Stomach (tissue), 9 donors: Measurements from ENCODE around the gene NCKAP1. TPM values are rescaled to one million over a fixed set of nuclear protein-coding genes. Genes with fewer than 3 reads are reported as not detected.

Experiments
- DNase-seq, 2 donors: peaks; one replicate each; pipeline versions ENCODE4 v3.0.0 to v3.0.0-alpha.2; 2013 to 2019
- H3K27ac ChIP-seq, 5 donors: fragments of 200-600 bp in 4 of 5; sonication (generic) in 4 of 5; one replicate each; pipeline ENCODE4 v1.5.1; 2013 to 2019; ENCODE audit warnings: mild to moderate bottlenecking in 1 of 5, moderate library complexity in 1 of 5
- H3K27me3 ChIP-seq, 3 donors: fragments of 200-600 bp; sonication (generic); one replicate each; pipeline ENCODE4 v1.5.1; 2017 to 2019; ENCODE audit warnings: mixed run types in 1 of 3
- H3K36me3 ChIP-seq, 4 donors: fragments of 200-600 bp; sonication (generic); 1 replicate in 3 of 4; 2 replicates in 1 of 4; pipeline ENCODE4 v1.5.1; 2016 to 2019
- H3K4me1 ChIP-seq, 4 donors: fragments of 200-600 bp; sonication (generic); one replicate each; pipeline ENCODE4 v1.5.1; 2016 to 2019
- H3K4me3 ChIP-seq, 4 donors: fragments of 200-600 bp; sonication (generic) in 3 of 4; one replicate each; pipeline ENCODE4 v1.5.1; 2016 to 2019; ENCODE audit warnings: mild to moderate bottlenecking in 1 of 4
- H3K9me3 ChIP-seq, 4 donors: fragments of 200-600 bp; sonication (generic); one replicate each; pipeline ENCODE4 v1.5.1; 2016 to 2019
- EP300 ChIP-seq: sonication (generic); formaldehyde crosslinking; IDR thresholded peaks from one replicate; pipeline ENCODE4 v1.6.1; 2017; ENCODE audit warnings: antibody characterized with exemption
- POLR2A ChIP-seq, 4 donors: fragments of 450-650 bp; IDR thresholded peaks; one replicate each; pipeline ENCODE4 v1.6.1; 2016; ENCODE audit warnings: antibody characterized with exemption in 4 of 4, control low read depth in 2 of 4, mild to moderate bottlenecking in 1 of 4, moderate library complexity in 1 of 4
- POLR2AphosphoS5 ChIP-seq, 3 donors: sonication (generic); formaldehyde crosslinking; IDR thresholded peaks; one replicate each; pipeline ENCODE4 v1.6.1; 2016; ENCODE audit warnings: antibody characterized with exemption in 3 of 3
- WGBS, 5 donors: extraction: QIAGEN DNeasy Blood & Tissue Kit in 3 of 5; methylation state at CpG; one replicate each; pipeline versions ENCODE4 v1.1.5 to v1.1.7; 2013 to 2018; 5-methylcytosine and 5-hydroxymethylcytosine counted together
- intact Hi-C: fragments of 100-400 bp; cut with DNase I; formaldehyde crosslinking; loops from one replicate; pipeline ENCODE4 v1.15.1; 2023; ENCODE audit warnings: low total_unique reads
- polyA plus RNA-seq, 3 donors: library from polyadenylated mRNA; stranded (reverse); fragments of 200-250 nt; gene quantifications; one replicate each; pipeline ENCODE4 v1.2.3, GENCODE V29; 2013
- total RNA-seq, 5 donors: library from RNA; depleted of rRNA; stranded (reverse); fragments of >200 nt; gene quantifications; one replicate each; pipeline versions ENCODE4 v1.1.0 to v1.2.3, GENCODE V29; 2014 to 2016
- TF ChIP-seq, protein P1 (sequence below), 7 experiments: fragments of 450-650 bp in 4 of 7; fragments of 200-600 bp in 3 of 7; sonication (generic) in 3 of 7; IDR thresholded peaks; one replicate each; pipeline ENCODE4 v1.5.1; 2016 to 2019; ENCODE audit warnings: antibody characterized with exemption in 7 of 7, control low read depth in 2 of 7, mild to moderate bottlenecking in 1 of 7
- donor health status: healthy with polysubstance abuse.
- donor health status: Bipolar disorder and iron deficiency.
- donor health status: healthy.

Gene NCKAP1
- total and polyA plus RNA-seq, 8 donors = 13.0 to 262 (median 68.8) TPM

GRCh38 chr2:182906454-182906853 lies 131.8 kb downstream of the NCKAP1 start:
- H3K4me1 ChIP-seq = no peaks in the 10 kb centered on the region
- no peaks in the 10 kb centered on the region for H3K27me3 ChIP-seq
- intact Hi-C loops = no loop called here
- no peak overlapping the region for H3K27ac ChIP-seq
- TF ChIP-seq, protein P1, sequence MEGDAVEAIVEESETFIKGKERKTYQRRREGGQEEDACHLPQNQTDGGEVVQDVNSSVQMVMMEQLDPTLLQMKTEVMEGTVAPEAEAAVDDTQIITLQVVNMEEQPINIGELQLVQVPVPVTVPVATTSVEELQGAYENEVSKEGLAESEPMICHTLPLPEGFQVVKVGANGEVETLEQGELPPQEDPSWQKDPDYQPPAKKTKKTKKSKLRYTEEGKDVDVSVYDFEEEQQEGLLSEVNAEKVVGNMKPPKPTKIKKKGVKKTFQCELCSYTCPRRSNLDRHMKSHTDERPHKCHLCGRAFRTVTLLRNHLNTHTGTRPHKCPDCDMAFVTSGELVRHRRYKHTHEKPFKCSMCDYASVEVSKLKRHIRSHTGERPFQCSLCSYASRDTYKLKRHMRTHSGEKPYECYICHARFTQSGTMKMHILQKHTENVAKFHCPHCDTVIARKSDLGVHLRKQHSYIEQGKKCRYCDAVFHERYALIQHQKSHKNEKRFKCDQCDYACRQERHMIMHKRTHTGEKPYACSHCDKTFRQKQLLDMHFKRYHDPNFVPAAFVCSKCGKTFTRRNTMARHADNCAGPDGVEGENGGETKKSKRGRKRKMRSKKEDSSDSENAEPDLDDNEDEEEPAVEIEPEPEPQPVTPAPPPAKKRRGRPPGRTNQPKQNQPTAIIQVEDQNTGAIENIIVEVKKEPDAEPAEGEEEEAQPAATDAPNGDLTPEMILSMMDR (IDR thresholded peaks at IDR 0.05) = no peak
- TF ChIP-seq POLR2A (IDR thresholded peaks at IDR 0.05) = no peak
- TF ChIP-seq EP300 = no peak
- TF ChIP-seq POLR2AphosphoS5 (IDR thresholded peaks at IDR 0.05) = no peak
- no peak for DNase-seq
- peaks cover 0 to 19% (median 16%) of the 10 kb centered on the region in 4 donors for H3K36me3 ChIP-seq
- H3K9me3 ChIP-seq = no peaks in the 10 kb centered on the region
- no peak overlapping the region for H3K4me3 ChIP-seq

GRCh38 chr2:182904844-182905243 lies 133.4 kb downstream of the NCKAP1 start:
- 83 to 95% (median 91%) methylated on average over 1 of the region's 1 CpG for WGBS, 5 donors
- DNase-seq = no peak
- TF ChIP-seq POLR2A (IDR thresholded peaks at IDR 0.05) = no peak
- no peak for TF ChIP-seq POLR2AphosphoS5 (IDR thresholded peaks at IDR 0.05)
- TF ChIP-seq, protein P1 (IDR thresholded peaks at IDR 0.05) = no peak
- no peak for TF ChIP-seq EP300
- intact Hi-C loops = no loop called here
- Histone ChIP-seq H3K27me3 (no peaks in the 10 kb centered on the region), H3K9me3 (no peaks in the 10 kb centered on the region), H3K36me3 (peaks cover 0 to 7% (median 5%) of the 10 kb centered on the region in 4 donors), H3K4me1 (no peaks in the 10 kb centered on the region), H3K27ac (no peak overlapping the region), H3K4me3 (no peak overlapping the region)

DNA sequence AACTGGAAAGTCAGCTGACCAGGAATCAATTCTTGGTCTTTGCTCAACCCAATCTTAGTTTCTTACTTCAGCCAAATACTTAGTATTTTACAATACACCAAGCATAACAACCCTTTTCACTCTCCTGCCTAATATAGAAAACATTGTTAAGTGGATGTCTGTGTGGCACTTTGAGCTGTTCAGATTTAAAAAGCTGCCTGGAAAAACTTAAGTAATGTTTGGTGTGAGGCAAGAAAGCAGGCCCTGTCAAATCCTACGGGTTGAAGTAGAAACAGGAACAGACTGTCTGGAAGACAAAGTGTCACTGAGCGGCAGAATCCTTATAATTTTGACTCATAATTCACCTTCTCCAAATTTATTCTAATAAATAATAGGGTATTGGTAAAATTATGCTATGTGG lies 134.7 kb downstream of the NCKAP1 start:
- Histone ChIP-seq H3K36me3 (peaks cover 0 to 7% (median 0%) of the 10 kb centered on the region in 4 donors), H3K9me3 (no peaks in the 10 kb centered on the region), H3K4me1 (no peaks in the 10 kb centered on the region), H3K27me3 (no peaks in the 10 kb centered on the region), H3K4me3 (no peak overlapping the region), H3K27ac (no peak overlapping the region)
- WGBS, 5 donors = 68 to 95% (median 88%) methylated on average over 2 of the region's 2 CpGs
- no peak for DNase-seq
- TF ChIP-seq EP300 (no peak), POLR2A (IDR thresholded peaks at IDR 0.05) (no peak), POLR2AphosphoS5 (IDR thresholded peaks at IDR 0.05) (no peak)
- TF ChIP-seq, protein P1 (IDR thresholded peaks at IDR 0.05) = no peak
- intact Hi-C loops = no loop called here

DNA sequence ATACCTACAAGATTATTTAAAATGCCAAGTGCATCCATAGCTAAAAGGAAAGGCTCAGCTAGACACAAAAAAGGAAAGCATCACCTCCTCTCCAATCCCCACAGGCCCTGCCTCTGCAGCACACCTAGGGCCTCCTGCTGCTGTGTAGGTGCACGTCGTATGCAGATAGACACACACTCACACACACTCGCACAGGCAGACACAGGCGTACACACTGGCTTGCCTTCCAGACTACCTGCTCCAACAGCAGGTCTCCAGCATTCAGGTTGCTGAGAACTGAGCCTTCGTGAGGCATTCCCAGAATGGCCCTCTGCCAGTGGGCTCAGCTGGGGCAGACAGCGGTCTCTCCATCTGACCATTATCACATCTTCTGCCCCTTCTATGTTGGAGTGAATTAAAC lies 136.5 kb downstream of the NCKAP1 start:
- no peak for DNase-seq
- no peaks in the 10 kb centered on the region for H3K27me3 ChIP-seq
- no peak overlapping the region for H3K27ac ChIP-seq
- no peaks in the 10 kb centered on the region for H3K9me3 ChIP-seq
- H3K4me3 ChIP-seq = no peak overlapping the region
- H3K36me3 ChIP-seq = peaks cover 0 to 7% (median 0%) of the 10 kb centered on the region in 4 donors
- intact Hi-C loops = no loop called here
- 86 to 95% (median 92%) methylated on average over 6 of the region's 6 CpGs for WGBS, 5 donors
- TF ChIP-seq EP300 (no peak), POLR2A (IDR thresholded peaks at IDR 0.05) (no peak), POLR2AphosphoS5 (IDR thresholded peaks at IDR 0.05) (no peak)
- TF ChIP-seq, protein P1 (IDR thresholded peaks at IDR 0.05) = no peak
- no peaks in the 10 kb centered on the region for H3K4me1 ChIP-seq
